Testis (tissue), 2 donors: ENCODE measurements around the gene SGPL1.

Experiments used
- POLR2A ChIP-seq: fragments of 450-650 bp; IDR thresholded peaks from one replicate; pipeline ENCODE4 v1.6.1; 2017; ENCODE audit warnings: antibody characterized with exemption, mild to moderate bottlenecking, moderate library complexity
- TF ChIP-seq, protein P1 (sequence below), 3 experiments: fragments of 450-650 bp in 2 of 3; fragments of 200-600 bp in 1 of 3; sonication (generic) in 1 of 3; IDR thresholded peaks; one replicate each; pipeline ENCODE4 v1.5.1; 2016 to 2019; ENCODE audit warnings: antibody characterized with exemption in 3 of 3, mild to moderate bottlenecking in 2 of 3, moderate library complexity in 1 of 3

DNA sequence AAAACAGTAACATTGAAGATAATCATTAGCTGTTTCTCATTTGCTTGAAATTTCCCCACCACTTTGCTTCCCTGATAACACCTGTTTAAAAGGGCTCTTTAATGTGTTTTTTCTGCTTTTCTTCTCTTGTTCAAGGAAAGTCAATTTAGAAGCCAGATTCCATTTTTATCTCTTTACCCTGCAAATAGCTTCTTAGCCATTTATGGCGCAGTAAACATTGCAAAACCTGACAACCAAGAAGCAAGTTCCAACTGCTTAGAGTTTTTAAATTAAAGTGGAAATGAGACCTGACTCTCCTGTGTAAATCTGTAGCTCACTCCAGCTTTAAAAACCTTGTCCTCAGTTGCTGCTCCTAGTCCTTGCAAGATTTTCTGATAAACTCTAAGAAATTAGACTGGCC lies 30.1 kb downstream of the SGPL1 start:
- TF ChIP-seq, protein P1, sequence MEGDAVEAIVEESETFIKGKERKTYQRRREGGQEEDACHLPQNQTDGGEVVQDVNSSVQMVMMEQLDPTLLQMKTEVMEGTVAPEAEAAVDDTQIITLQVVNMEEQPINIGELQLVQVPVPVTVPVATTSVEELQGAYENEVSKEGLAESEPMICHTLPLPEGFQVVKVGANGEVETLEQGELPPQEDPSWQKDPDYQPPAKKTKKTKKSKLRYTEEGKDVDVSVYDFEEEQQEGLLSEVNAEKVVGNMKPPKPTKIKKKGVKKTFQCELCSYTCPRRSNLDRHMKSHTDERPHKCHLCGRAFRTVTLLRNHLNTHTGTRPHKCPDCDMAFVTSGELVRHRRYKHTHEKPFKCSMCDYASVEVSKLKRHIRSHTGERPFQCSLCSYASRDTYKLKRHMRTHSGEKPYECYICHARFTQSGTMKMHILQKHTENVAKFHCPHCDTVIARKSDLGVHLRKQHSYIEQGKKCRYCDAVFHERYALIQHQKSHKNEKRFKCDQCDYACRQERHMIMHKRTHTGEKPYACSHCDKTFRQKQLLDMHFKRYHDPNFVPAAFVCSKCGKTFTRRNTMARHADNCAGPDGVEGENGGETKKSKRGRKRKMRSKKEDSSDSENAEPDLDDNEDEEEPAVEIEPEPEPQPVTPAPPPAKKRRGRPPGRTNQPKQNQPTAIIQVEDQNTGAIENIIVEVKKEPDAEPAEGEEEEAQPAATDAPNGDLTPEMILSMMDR (IDR thresholded peaks at IDR 0.05), result no peak
- no peak for TF ChIP-seq POLR2A
